Activated naive CD8-positive, alpha-beta T cell treated with anti-CD3 and anti-CD28 coated beads, Interleukin-2, amount 10 ng/mL, durations not matched to agents 7 days and 5 days (primary cell): ENCODE data around the gene ATG14. TPM values are rescaled to one million over a fixed set of nuclear protein-coding genes. Genes with fewer than 3 reads are reported as not detected.
"Not testable (repeated sequence)": the region's sequence is repeated elsewhere in the genome, so short reads cannot be mapped to it uniquely, and the experiment has no call there.

ENCODE experiments used
- ATAC-seq: fragments of 150-1000 bp; cut with Tn5 transposase; one replicate; pipeline ENCODE4 v1.10.0; 2021; ENCODE audit warnings: low read depth, moderate library complexity
- POLR2A ChIA-PET: fragments of 350-600 bp; sonication (Branson Sonifier 250); formaldehyde crosslinking; loops from one replicate; lab custom pipeline; 2021; ENCODE audit warnings: antibody characterized with exemption; lab: Charles Lee
- DNase-seq: peaks from one replicate; pipeline ENCODE4 v3.0.0; 2021
- H3K27ac Mint-ChIP-seq: one replicate; pipeline ENCODE4 v1.8.0; 2022; ENCODE audit warnings: mild to moderate bottlenecking, mixed read lengths
- H3K27me3 Mint-ChIP-seq: one replicate; pipeline ENCODE4 v1.8.0; 2022; ENCODE audit warnings: mild to moderate bottlenecking, moderate library complexity, mixed read lengths
- H3K36me3 Mint-ChIP-seq: one replicate; pipeline ENCODE4 v1.8.0; 2021; ENCODE audit warnings: mild to moderate bottlenecking, mixed read lengths
- H3K4me1 Mint-ChIP-seq: one replicate; pipeline ENCODE4 v1.8.0; 2021; ENCODE audit warnings: mixed read lengths
- H3K4me3 Mint-ChIP-seq: one replicate; pipeline ENCODE4 v1.8.0; 2022; ENCODE audit warnings: mild to moderate bottlenecking, moderate library complexity, mixed read lengths
- H3K9me3 Mint-ChIP-seq: one replicate; pipeline ENCODE4 v1.8.0; 2021; ENCODE audit warnings: mixed read lengths
- total RNA-seq, 2 experiments: library from RNA; stranded (reverse); gene quantifications; one replicate each; pipeline ENCODE4 v1.2.3, GENCODE V29; 2021

Gene ATG14
- total RNA-seq: 1 to 10 TPM; 7.8 to 8.1 TPM

- H3K4me3 Mint-ChIP-seq: peak within 1 kb of the TSS; percentile 89
- ATAC-seq (peak; percentile 98), DNase-seq (peak; percentile 80)
- no peaks in the 10 kb centered on the region for H3K36me3 Mint-ChIP-seq
- H3K4me1 Mint-ChIP-seq: peaks cover 13% of the 10 kb centered on the region
- no peaks in the 10 kb centered on the region for H3K27me3 Mint-ChIP-seq
- H3K27ac Mint-ChIP-seq: peak within 1 kb of the TSS; percentile 88
- POLR2A ChIA-PET: interaction anchor here (0.9 to 1.0 kb wide), 2 partner anchors 8 to 39 kb away, joined by 3 read pairs; no protein-coding TSS in a partner anchor
- H3K9me3 Mint-ChIP-seq: no peaks in the 10 kb centered on the region
Observed at GRCh38 chr14:55411426-55412389, at the start of gene ATG14. Gene ATG14 (minus strand): TSS chr14:55411830. CDS start chr14:55411822, 8 bp downstream.

GRCh38 chr14:55458800-55459515, 47.3 kb upstream of the ATG14 start:
- no peak overlapping the region for H3K27ac Mint-ChIP-seq
- POLR2A ChIA-PET: no interaction called here
- no peaks in the 10 kb centered on the region for H3K36me3 Mint-ChIP-seq
- ATAC-seq (no peak), DNase-seq (no peak)
- no peaks in the 10 kb centered on the region for H3K9me3 Mint-ChIP-seq
- peaks cover 11% of the 10 kb centered on the region for H3K27me3 Mint-ChIP-seq
- H3K4me1 Mint-ChIP-seq: no peaks in the 10 kb centered on the region
- no peak overlapping the region for H3K4me3 Mint-ChIP-seq

- POLR2A ChIA-PET: no interaction called here
- DNase-seq: no peak
- H3K27me3 Mint-ChIP-seq: peaks cover 10% of the 10 kb centered on the region
- no peak overlapping the region for H3K27ac Mint-ChIP-seq
- no peak overlapping the region for H3K4me3 Mint-ChIP-seq
- H3K36me3 Mint-ChIP-seq: no peaks in the 10 kb centered on the region
- no peaks in the 10 kb centered on the region for H3K4me1 Mint-ChIP-seq
- H3K9me3 Mint-ChIP-seq: no peaks in the 10 kb centered on the region
- ATAC-seq: no peak
Observed at GRCh38 chr14:55457496-55457895, 45.9 kb upstream of the ATG14 start.

- DNase-seq, H3K27ac Mint-ChIP-seq, H3K4me3 Mint-ChIP-seq, H3K27me3 Mint-ChIP-seq, H3K9me3 Mint-ChIP-seq, POLR2A ChIA-PET, H3K36me3 Mint-ChIP-seq, H3K4me1 Mint-ChIP-seq, ATAC-seq: not testable (repeated sequence)
Observed at GRCh38 chr14:55456411-55456810, 44.8 kb upstream of the ATG14 start.

GRCh38 chr14:55454264-55455002, 42.8 kb upstream of the ATG14 start:
- H3K36me3 Mint-ChIP-seq: no peaks in the 10 kb centered on the region
- no peak overlapping the region for H3K27ac Mint-ChIP-seq
- peaks cover 3% of the 10 kb centered on the region for H3K27me3 Mint-ChIP-seq
- ATAC-seq (no peak), DNase-seq (no peak)
- H3K9me3 Mint-ChIP-seq: no peaks in the 10 kb centered on the region
- H3K4me3 Mint-ChIP-seq: no peak overlapping the region
- POLR2A ChIA-PET: no interaction called here
- peaks cover 2% of the 10 kb centered on the region for H3K4me1 Mint-ChIP-seq

- Mint-ChIP-seq H3K27me3 (peaks cover 3% of the 10 kb centered on the region), H3K9me3 (no peaks in the 10 kb centered on the region), H3K36me3 (no peaks in the 10 kb centered on the region), H3K4me1 (peaks cover 2% of the 10 kb centered on the region), H3K27ac (no peak overlapping the region), H3K4me3 (no peak overlapping the region)
- ATAC-seq (no peak), DNase-seq (no peak)
- POLR2A ChIA-PET: no interaction called here
Observed at GRCh38 chr14:55451950-55452349, 40.3 kb upstream of the ATG14 start.

- Mint-ChIP-seq H3K9me3 (no peaks in the 10 kb centered on the region), H3K27ac (no peak overlapping the region), H3K4me1 (peaks cover 2% of the 10 kb centered on the region), H3K4me3 (no peak overlapping the region), H3K27me3 (peaks cover 3% of the 10 kb centered on the region), H3K36me3 (no peaks in the 10 kb centered on the region)
- ATAC-seq: no peak
- POLR2A ChIA-PET: no interaction called here
- no peak for DNase-seq
Observed at GRCh38 chr14:55451398-55451797, 39.8 kb upstream of the ATG14 start.

- DNase-seq (no peak), ATAC-seq (no peak)
- POLR2A ChIA-PET: no interaction called here
- H3K36me3 Mint-ChIP-seq: no peaks in the 10 kb centered on the region
- H3K27ac Mint-ChIP-seq: no peak overlapping the region
- peaks cover 3% of the 10 kb centered on the region for H3K27me3 Mint-ChIP-seq
- H3K9me3 Mint-ChIP-seq: no peaks in the 10 kb centered on the region
- H3K4me1 Mint-ChIP-seq: peaks cover 4% of the 10 kb centered on the region
- no peak overlapping the region for H3K4me3 Mint-ChIP-seq
Observed at GRCh38 chr14:55450987-55451386, 39.4 kb upstream of the ATG14 start.

- Mint-ChIP-seq H3K9me3 (no peaks in the 10 kb centered on the region), H3K36me3 (no peaks in the 10 kb centered on the region), H3K27ac (no peak overlapping the region), H3K4me3 (no peak overlapping the region), H3K27me3 (peaks cover 3% of the 10 kb centered on the region), H3K4me1 (peaks cover 4% of the 10 kb centered on the region)
- DNase-seq (no peak), ATAC-seq (no peak)
- POLR2A ChIA-PET: no interaction called here
Observed at GRCh38 chr14:55450539-55450938, 38.9 kb upstream of the ATG14 start.

- DNase-seq: no peak
- Mint-ChIP-seq H3K27me3 (peaks cover 3% of the 10 kb centered on the region), H3K9me3 (no peaks in the 10 kb centered on the region), H3K36me3 (no peaks in the 10 kb centered on the region), H3K4me1 (peaks cover 4% of the 10 kb centered on the region), H3K4me3 (no peak overlapping the region), H3K27ac (no peak overlapping the region)
- ATAC-seq: no peak
- POLR2A ChIA-PET: no interaction called here
Observed at GRCh38 chr14:55450124-55450523, 38.5 kb upstream of the ATG14 start.

GRCh38 chr14:55449116-55449515, 37.5 kb upstream of the ATG14 start:
- no peak for DNase-seq
- Mint-ChIP-seq H3K27ac (no peak overlapping the region), H3K27me3 (peaks cover 5% of the 10 kb centered on the region), H3K9me3 (no peaks in the 10 kb centered on the region), H3K4me1 (peaks cover 4% of the 10 kb centered on the region), H3K36me3 (no peaks in the 10 kb centered on the region), H3K4me3 (no peak overlapping the region)
- no peak for ATAC-seq
- POLR2A ChIA-PET: no interaction called here

GRCh38 chr14:55448141-55448614, 36.5 kb upstream of the ATG14 start:
- H3K27ac Mint-ChIP-seq: no peak overlapping the region
- H3K9me3 Mint-ChIP-seq: no peaks in the 10 kb centered on the region

GRCh38 chr14:55446833-55447232, 35.2 kb upstream of the ATG14 start:
- H3K27me3 Mint-ChIP-seq: peaks cover 2% of the 10 kb centered on the region
- H3K4me3 Mint-ChIP-seq: no peak overlapping the region
- ATAC-seq (no peak), DNase-seq (no peak)
- POLR2A ChIA-PET: no interaction called here
- no peak overlapping the region for H3K27ac Mint-ChIP-seq
- no peaks in the 10 kb centered on the region for H3K9me3 Mint-ChIP-seq
- H3K36me3 Mint-ChIP-seq: no peaks in the 10 kb centered on the region
- peaks cover 4% of the 10 kb centered on the region for H3K4me1 Mint-ChIP-seq

More at GRCh38 chr14:55448141-55448614, 36.5 kb upstream of the ATG14 start:
- H3K4me1 Mint-ChIP-seq: peaks cover 4% of the 10 kb centered on the region
- peaks cover 2% of the 10 kb centered on the region for H3K27me3 Mint-ChIP-seq
- H3K36me3 Mint-ChIP-seq: no peaks in the 10 kb centered on the region
- POLR2A ChIA-PET: no interaction called here
- no peak overlapping the region for H3K4me3 Mint-ChIP-seq
- no peak for ATAC-seq
- no peak for DNase-seq
